Measurements from ENCODE around the gene HOXB1. TPM values are rescaled to one million over a fixed set of nuclear protein-coding genes. Genes with fewer than 3 reads are reported as not detected.

Gene HOXB1
- total and polyA plus RNA-seq, 2 of the 8 experiments (the other 6 are each of a cell fraction or from before 2014, with no cell fraction given) = not detected

GRCh38 chr17:48483471-48484131, 47.2 kb downstream of the HOXB1 start (continued):
- no peak for TF ChIP-seq BCL11A (IDR thresholded peaks at IDR 0.05; ENCODE audit: low read depth in 2 of 2, low read length in 2 of 2)
